ENCODE results near the gene CACFD1.

Gene CACFD1

DNA sequence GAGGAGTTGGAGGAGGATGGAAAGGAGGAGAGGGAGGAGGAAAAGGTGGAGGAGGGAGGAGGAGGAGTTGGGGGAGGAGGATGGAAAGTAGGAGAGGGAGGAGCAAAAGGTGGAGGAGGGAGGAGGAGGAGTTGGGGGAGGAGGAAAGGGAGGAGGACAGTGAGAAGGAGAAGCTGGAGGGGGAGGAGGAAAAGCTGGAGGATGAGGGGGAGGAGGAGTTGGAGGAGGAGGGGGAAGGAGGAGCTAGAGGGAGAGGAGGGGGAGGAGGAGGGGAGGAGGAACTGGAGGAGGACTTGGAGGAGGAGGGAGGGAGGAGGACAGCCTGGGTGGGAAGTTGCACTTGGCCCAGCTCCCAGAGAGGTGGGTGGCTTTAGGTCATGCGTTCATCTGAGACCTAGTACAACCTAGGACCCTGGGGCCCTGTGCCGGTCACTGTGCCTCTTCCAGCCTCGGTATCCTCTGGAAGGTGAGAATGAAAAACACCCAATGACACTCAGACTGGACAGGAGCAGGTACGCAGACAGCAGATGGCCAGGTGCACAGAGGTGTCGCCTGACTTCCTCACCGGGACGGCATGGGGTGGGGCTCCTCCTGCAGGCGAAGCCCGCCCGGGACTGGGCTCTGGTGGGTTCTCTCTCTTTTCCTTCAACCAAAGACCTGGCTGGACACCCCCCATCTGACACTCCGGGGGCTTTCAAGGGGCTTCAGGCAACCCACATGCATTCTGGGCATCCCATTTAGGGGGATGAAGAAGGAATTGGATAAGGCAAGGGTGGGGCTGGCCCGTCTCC, 31.3 kb downstream of the CACFD1 start:
- H3K4me3 ChIP-seq (ENCODE audit: low read depth, low read length) = no peak overlapping the region
- no peak for TF ChIP-seq CTCF (IDR thresholded peaks at IDR 0.05; ENCODE audit: low read depth, low read length)

DNA sequence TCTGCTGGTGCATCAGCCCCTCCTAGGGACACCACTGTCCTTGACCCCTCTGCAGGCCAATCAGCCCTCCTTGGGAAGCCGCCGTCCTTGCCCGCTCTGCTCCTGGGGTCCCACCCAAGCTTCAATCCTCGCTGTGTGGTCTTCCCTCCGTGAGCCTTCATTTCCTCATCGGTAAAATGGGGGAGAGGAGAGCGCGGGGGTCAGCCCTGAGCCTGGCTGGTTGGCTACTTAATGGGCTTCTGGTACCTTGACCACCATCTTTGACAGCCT, 31.8 kb downstream of the CACFD1 start:
- H3K4me3 ChIP-seq (ENCODE audit: low read depth, low read length) = no peak overlapping the region
- no peak for TF ChIP-seq CTCF (IDR thresholded peaks at IDR 0.05; ENCODE audit: low read depth, low read length)

DNA sequence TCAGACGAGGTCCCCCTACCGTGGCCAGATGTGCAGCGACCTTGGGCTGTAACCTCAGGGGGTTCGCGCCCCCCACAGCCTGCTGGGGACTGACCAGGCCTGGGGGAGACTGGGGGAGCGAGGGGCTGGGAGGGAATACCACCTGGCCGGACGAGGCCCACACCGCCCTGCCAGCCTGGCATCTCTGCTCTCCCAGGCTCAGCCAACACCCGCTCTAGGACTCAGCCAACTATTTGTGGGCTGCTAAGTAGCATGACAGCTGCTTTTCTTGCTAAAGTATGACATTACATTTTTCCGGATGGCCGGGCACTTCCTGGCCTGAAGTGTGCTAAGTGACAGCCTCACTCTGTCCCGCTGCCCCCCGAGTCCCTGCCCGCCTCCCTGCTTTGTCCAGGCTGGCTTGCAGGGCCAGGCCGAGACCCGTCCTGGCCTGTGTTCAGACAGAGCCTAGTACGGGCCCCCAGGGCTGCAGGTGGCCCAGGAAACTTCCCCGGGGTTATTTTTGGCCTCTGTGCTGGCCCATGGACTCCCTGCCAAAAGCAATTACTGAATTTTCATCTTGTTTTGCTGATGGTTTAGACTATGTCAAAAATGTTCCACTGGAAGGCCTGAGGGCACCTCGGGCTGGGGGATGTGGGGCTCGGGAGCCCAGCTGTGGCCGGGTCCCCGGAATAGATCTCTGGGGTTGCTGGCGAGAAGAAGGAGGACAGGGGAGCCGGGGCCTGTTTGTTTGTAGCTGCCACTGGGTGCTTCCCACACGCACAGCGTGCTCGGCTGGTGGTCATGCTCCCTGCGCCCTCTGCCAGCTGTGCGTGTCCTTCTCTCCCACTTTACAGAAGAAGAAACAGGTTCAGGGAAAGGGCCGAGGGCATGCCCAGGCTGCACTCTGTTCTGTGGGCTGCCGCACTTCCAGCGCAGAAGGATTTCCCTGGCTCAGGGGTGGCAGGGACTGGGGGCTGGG, 32.6 kb downstream of the CACFD1 start:
- H3K4me3 ChIP-seq (ENCODE audit: low read depth, low read length) = no peak overlapping the region
- TF ChIP-seq CTCF (IDR thresholded peaks at IDR 0.05; ENCODE audit: low read depth, low read length) = no peak

- no peak for TF ChIP-seq CTCF (IDR thresholded peaks at IDR 0.05; ENCODE audit: low read depth, low read length)
- H3K4me3 ChIP-seq (ENCODE audit: low read depth, low read length) = no peak overlapping the region
Observed at GRCh38 chr9:133493428-133493827, 33.6 kb downstream of the CACFD1 start.

DNA sequence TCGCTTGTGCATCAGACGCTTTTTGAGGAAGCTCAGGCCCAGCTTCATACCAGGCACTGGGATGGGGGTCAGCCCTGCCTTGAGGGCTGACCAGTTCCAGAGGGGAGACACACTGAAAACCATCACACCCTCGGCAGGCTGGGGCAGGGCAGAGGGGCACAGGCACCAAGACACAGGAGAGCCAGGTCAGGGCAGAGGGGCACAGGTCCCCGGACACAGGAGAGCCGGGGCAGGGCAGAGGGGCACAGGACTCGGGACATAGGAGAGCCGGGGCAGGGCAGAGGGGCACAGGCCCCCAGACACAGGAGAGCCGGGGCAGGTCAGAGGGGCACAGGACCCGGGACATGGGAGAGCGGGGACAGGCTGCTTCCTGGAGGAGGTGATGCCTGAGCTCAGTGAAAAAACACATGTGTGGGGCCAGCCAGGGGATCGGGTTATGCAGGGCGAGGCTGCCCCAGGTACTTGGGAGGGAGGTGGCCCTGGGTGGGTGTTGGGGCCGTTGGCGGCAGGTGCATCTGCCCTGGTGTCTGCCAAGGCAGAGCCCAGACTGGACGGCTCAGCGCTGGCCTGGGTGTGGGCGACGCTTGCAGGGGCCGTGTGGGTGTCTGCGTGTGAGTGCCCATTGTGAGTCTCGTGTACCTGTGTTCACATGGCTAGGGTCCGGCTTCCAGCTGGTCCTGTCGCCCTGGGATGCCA, 34.2 kb downstream of the CACFD1 start:
- TF ChIP-seq CTCF (IDR thresholded peaks at IDR 0.05; ENCODE audit: low read depth, low read length) = no peak
- H3K4me3 ChIP-seq (ENCODE audit: low read depth, low read length) = no peak overlapping the region

DNA sequence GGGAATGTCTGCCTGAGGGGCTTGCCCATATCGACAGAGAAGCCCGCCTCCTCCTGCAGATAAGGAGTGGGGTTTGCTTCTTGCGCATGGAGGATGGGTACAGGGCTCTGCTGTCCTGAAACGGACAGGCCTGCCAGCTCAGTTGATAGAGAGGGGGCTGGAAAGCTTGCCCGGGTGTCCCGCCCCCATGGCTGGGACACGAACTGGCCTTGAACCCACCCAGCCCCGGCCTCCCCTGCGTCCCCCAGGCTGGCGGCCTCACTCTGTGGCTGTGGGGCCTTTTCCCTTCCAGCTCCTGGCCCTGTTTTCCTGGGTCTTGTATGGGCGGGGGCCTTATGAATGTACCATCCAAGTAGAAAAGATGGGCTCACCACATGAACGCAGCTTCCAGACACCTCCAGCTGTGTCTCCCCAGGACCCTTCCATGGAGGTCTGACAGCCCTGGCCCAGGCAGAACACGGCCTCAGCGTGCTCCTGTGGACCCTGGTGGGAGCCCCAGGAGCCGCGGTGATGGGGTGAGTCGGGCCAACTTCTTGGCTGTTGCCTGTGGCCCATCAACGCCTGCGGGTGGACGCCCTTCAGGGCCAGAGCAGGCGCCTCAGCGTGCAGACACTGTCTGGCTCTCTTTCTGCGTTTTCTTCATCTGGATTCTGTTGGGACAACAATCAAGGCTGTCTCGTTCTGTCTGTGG, 35.0 kb downstream of the CACFD1 start:
- H3K4me3 ChIP-seq (ENCODE audit: low read depth, low read length) = no peak overlapping the region
- no peak for TF ChIP-seq CTCF (IDR thresholded peaks at IDR 0.05; ENCODE audit: low read depth, low read length)

Data from WI38 (cell line).